Mesenchymal stem cell (in vitro differentiated cells and primary cell): ENCODE results near the gene USH2A.

ENCODE experiments used
- DNase-seq: peaks from one replicate; pipeline ENCODE4 v3.0.0-alpha.2; 2013
- H2AFZ ChIP-seq: one replicate; pipeline ENCODE4 v1.6.1; 2013; ENCODE audit warnings: low read depth, mild to moderate bottlenecking, control low read depth, inconsistent platforms, low read length, moderate library complexity
- H2AK5ac ChIP-seq: 2 replicates; pipeline ENCODE4 v1.6.1; 2013; ENCODE audit warnings: low read length, moderate library complexity, mild to moderate bottlenecking, inconsistent platforms; ENCODE audit not compliant: severe bottlenecking
- H2BK120ac ChIP-seq: one replicate; pipeline ENCODE4 v1.6.1; 2013; ENCODE audit warnings: low read depth, mild to moderate bottlenecking, inconsistent platforms, low read length, moderate library complexity
- H2BK12ac ChIP-seq, 2 experiments: one replicate each; pipeline ENCODE4 v1.6.1; 2013; ENCODE audit warnings: inconsistent platforms in 2 of 2, low read length in 2 of 2, mild to moderate bottlenecking in 2 of 2, moderate library complexity in 2 of 2, control low read depth in 1 of 2
- H2BK15ac ChIP-seq: one replicate; pipeline ENCODE4 v1.6.1; 2013; ENCODE audit warnings: mild to moderate bottlenecking, low read depth, inconsistent platforms; ENCODE audit not compliant: poor library complexity, severe bottlenecking
- H2BK5ac ChIP-seq: 2 replicates; pipeline ENCODE4 v1.6.1; 2013; ENCODE audit warnings: low read depth, mild to moderate bottlenecking, low read length, control low read depth, inconsistent platforms; ENCODE audit not compliant: poor library complexity, severe bottlenecking
- H3K14ac ChIP-seq, 2 experiments: one replicate each; pipeline ENCODE4 v1.6.1; 2013; ENCODE audit warnings: inconsistent platforms in 2 of 2, low read length in 2 of 2, control low read depth in 1 of 2, mild to moderate bottlenecking in 1 of 2, moderate library complexity in 1 of 2
- H3K18ac ChIP-seq, 2 experiments: one replicate each; pipeline ENCODE4 v1.6.1; 2013; ENCODE audit warnings: inconsistent platforms in 2 of 2, low read length in 2 of 2, control low read depth in 1 of 2, low read depth in 1 of 2, mild to moderate bottlenecking in 1 of 2
- H3K23ac ChIP-seq, 2 experiments: one replicate each; pipeline ENCODE4 v1.6.1; 2013; ENCODE audit warnings: inconsistent platforms in 2 of 2, low read length in 2 of 2, mild to moderate bottlenecking in 2 of 2, moderate library complexity in 2 of 2, control low read depth in 1 of 2
- H3K27ac ChIP-seq: 2 replicates; pipeline ENCODE4 v1.5.1; 2013; ENCODE audit warnings: mild to moderate bottlenecking, moderate library complexity, low read length, control low read depth, inconsistent platforms; ENCODE audit not compliant: poor library complexity, severe bottlenecking
- H3K27me3 ChIP-seq, 2 experiments: 2 replicates each; pipeline versions ENCODE4 v1.6.1 to v1.7.0; 2013; ENCODE audit warnings: low read length in 2 of 2, mild to moderate bottlenecking in 2 of 2, moderate library complexity in 2 of 2, control low read depth in 1 of 2, inconsistent platforms in 1 of 2; ENCODE audit not compliant: control insufficient read depth in 1 of 2, insufficient read depth in 1 of 2
- H3K36me3 ChIP-seq, 2 experiments: 2 replicates each; pipeline versions ENCODE4 v1.6.1 to v1.7.0; 2013; ENCODE audit warnings: low read length in 2 of 2, control low read depth in 1 of 2, inconsistent platforms in 1 of 2, low read depth in 1 of 2, mild to moderate bottlenecking in 1 of 2; ENCODE audit not compliant: insufficient read depth in 2 of 2, control insufficient read depth in 1 of 2
- H3K4ac ChIP-seq, 2 experiments: one replicate each; pipeline ENCODE4 v1.6.1; 2013; ENCODE audit warnings: inconsistent platforms in 2 of 2, low read length in 2 of 2, mild to moderate bottlenecking in 2 of 2, moderate library complexity in 2 of 2, control low read depth in 1 of 2, low read depth in 1 of 2
- H3K4me1 ChIP-seq: 2 replicates; pipeline ENCODE4 v1.6.1; 2013; ENCODE audit warnings: low read depth, low read length, control low read depth; ENCODE audit not compliant: control insufficient read depth, insufficient read depth
- H3K4me2 ChIP-seq: 2 replicates; pipeline ENCODE4 v1.6.1; 2013; ENCODE audit warnings: low read length, mild to moderate bottlenecking, inconsistent platforms; ENCODE audit not compliant: poor library complexity, severe bottlenecking
- H3K4me3 ChIP-seq, 2 experiments: 2 replicates each; pipeline versions ENCODE4 v1.5.1 to v1.7.0; 2013; ENCODE audit warnings: low read length in 2 of 2, mild to moderate bottlenecking in 2 of 2, control low read depth in 1 of 2, low read depth in 1 of 2; ENCODE audit not compliant: insufficient read depth in 1 of 2
- H3K79me1 ChIP-seq: replicated peaks from 2 replicates; pipeline ENCODE4 v1.6.1; 2013; ENCODE audit warnings: mild to moderate bottlenecking, control low read depth, low read length, inconsistent platforms; ENCODE audit not compliant: poor library complexity, severe bottlenecking
- H3K9ac ChIP-seq: 2 replicates; pipeline ENCODE4 v1.7.0; 2013; ENCODE audit warnings: mild to moderate bottlenecking, low read length, moderate library complexity
- H3K9me3 ChIP-seq: 2 replicates; pipeline ENCODE4 v1.7.0; 2013; ENCODE audit warnings: mild to moderate bottlenecking, low read length; ENCODE audit not compliant: control insufficient read depth
- H4K8ac ChIP-seq: one replicate; pipeline ENCODE4 v1.6.1; 2013; ENCODE audit warnings: inconsistent platforms, mild to moderate bottlenecking, low read length, moderate library complexity
- H4K91ac ChIP-seq: one replicate; pipeline ENCODE4 v1.6.1; 2013; ENCODE audit warnings: mild to moderate bottlenecking, low read length, inconsistent platforms
- WGBS: methylation state at CpG from one replicate; pipeline ENCODE4 v1.1.7; 2013; ENCODE audit warnings: mixed read lengths; 5-methylcytosine and 5-hydroxymethylcytosine counted together

The USH2A gene

DNA sequence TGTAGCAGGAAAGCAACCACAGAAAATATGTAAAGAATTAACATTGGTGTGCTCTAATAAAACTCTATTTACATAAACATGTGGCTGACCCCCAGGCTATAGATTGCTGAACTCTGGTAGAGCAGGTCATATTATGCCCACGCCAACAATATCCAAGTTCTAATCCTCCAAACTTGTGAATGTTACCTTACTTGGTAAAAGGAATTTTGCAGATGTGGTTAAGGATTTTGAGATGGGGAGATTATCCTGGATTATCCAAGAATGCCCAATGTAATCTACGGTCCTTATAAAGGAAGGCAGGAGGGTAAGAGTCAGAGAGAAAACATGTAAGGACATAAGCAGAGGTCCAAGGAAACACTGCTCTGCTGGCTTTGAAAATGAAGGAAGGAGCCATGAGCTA lies 201.0 kb downstream of the USH2A start:
- 85% methylated on average over 2 of the region's 2 CpGs for WGBS
- Histone ChIP-seq H3K9ac (no peak overlapping the region), H3K4me2 (no peak overlapping the region)

GRCh38 chr1:216221260-216221700 lies 202.0 kb downstream of the USH2A start:
- Histone ChIP-seq H3K14ac (no peak overlapping the region), H2AFZ (no peak overlapping the region), H3K4me2 (peak overlapping the region; percentile 79), H3K9me3 (peaks cover 1% of the 10 kb centered on the region), H3K27ac (no peak overlapping the region), H3K79me1 (no peaks in the 10 kb centered on the region), H3K18ac (peak overlapping the region in 1 of 2 experiments; percentile 21), H2BK12ac (peak overlapping the region in 1 of 2 experiments; percentile 52), H2BK15ac (no peak overlapping the region), H3K23ac (no peak overlapping the region), H3K4me1 (no peaks in the 10 kb centered on the region), H3K36me3 (no peaks in the 10 kb centered on the region), H2AK5ac (no peak overlapping the region), H3K4me3 (peak overlapping the region in 1 of 2 experiments; percentile 81), H4K8ac (peak overlapping the region; percentile 64), H4K91ac (peak overlapping the region; percentile 50), H3K4ac (no peak overlapping the region), H3K9ac (peak overlapping the region; percentile 84), H2BK5ac (no peak overlapping the region), H3K27me3 (no peaks in the 10 kb centered on the region), H2BK120ac (no peak overlapping the region)
- peak; percentile 87 for DNase-seq
- 7% methylated on average over 5 of the region's 6 CpGs for WGBS

More for the DNA sequence above, 201.0 kb downstream of the USH2A start:
- Histone ChIP-seq H2BK12ac (no peak overlapping the region), H4K91ac (no peak overlapping the region), H3K4me1 (no peaks in the 10 kb centered on the region), H3K27ac (no peak overlapping the region), H3K4ac (no peak overlapping the region), H3K23ac (no peak overlapping the region), H3K4me3 (no peak overlapping the region), H2BK5ac (no peak overlapping the region), H3K9me3 (peaks cover 9% of the 10 kb centered on the region), H3K36me3 (no peaks in the 10 kb centered on the region), H2BK15ac (no peak overlapping the region), H3K27me3 (no peaks in the 10 kb centered on the region), H2BK120ac (no peak overlapping the region), H3K18ac (no peak overlapping the region), H2AK5ac (no peak overlapping the region), H3K14ac (no peak overlapping the region), H4K8ac (no peak overlapping the region), H3K79me1 (no peaks in the 10 kb centered on the region), H2AFZ (no peak overlapping the region)
- DNase-seq = peak; percentile 37

DNA sequence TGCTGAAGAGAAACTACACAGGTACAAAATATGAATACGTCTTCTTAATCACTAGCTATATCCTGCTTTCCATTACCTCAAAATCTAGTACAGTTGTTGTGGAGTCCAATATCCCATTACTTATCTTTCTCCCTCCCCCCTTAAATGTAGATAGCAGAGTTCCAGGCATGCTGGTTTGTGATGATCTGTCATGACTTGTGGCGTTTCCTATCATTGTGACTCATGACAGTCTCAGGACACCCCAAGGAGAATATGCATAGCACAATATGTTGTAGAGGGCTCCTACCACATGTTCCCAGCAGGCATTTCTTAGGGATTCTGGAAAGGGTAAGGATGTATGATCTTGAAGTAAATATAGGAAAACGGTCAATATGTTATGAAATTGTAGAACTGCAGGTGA lies 206.9 kb downstream of the USH2A start:
- Histone ChIP-seq H2BK5ac (no peak overlapping the region), H3K18ac (no peak overlapping the region), H3K9me3 (no peaks in the 10 kb centered on the region), H3K4ac (no peak overlapping the region), H3K36me3 (no peaks in the 10 kb centered on the region), H2AK5ac (no peak overlapping the region), H2BK120ac (no peak overlapping the region), H2AFZ (no peak overlapping the region), H3K4me3 (no peak overlapping the region), H3K27ac (no peak overlapping the region), H4K91ac (no peak overlapping the region), H3K14ac (no peak overlapping the region), H3K4me2 (no peak overlapping the region), H3K9ac (no peak overlapping the region), H4K8ac (no peak overlapping the region), H3K27me3 (no peaks in the 10 kb centered on the region), H3K4me1 (no peaks in the 10 kb centered on the region), H2BK12ac (no peak overlapping the region), H3K23ac (no peak overlapping the region), H2BK15ac (no peak overlapping the region), H3K79me1 (no peaks in the 10 kb centered on the region)
- WGBS = 93% methylated on average over 3 of the region's 3 CpGs
- no peak for DNase-seq

GRCh38 chr1:216215169-216215568 lies 208.1 kb downstream of the USH2A start:
- Histone ChIP-seq H2BK5ac (no peak overlapping the region), H3K4me1 (no peaks in the 10 kb centered on the region), H3K27ac (no peak overlapping the region), H4K91ac (no peak overlapping the region), H3K4me2 (no peak overlapping the region), H2BK15ac (no peak overlapping the region), H3K9ac (no peak overlapping the region), H3K79me1 (no peaks in the 10 kb centered on the region), H3K4ac (no peak overlapping the region), H2BK120ac (no peak overlapping the region), H3K14ac (no peak overlapping the region), H2AK5ac (no peak overlapping the region), H3K36me3 (no peaks in the 10 kb centered on the region), H2AFZ (no peak overlapping the region), H2BK12ac (no peak overlapping the region), H3K27me3 (no peaks in the 10 kb centered on the region), H3K18ac (no peak overlapping the region), H3K4me3 (no peak overlapping the region), H3K23ac (no peak overlapping the region), H3K9me3 (no peaks in the 10 kb centered on the region), H4K8ac (no peak overlapping the region)
- no peak for DNase-seq
